Activated naive CD8-positive, alpha-beta T cell treated with anti-CD3 and anti-CD28 coated beads, Interleukin-2, amount 50 U/mL, for 24 hours (primary cell): ENCODE measurements around the gene MAP6.

Experiments
- ATAC-seq: fragments of 150-1000 bp; cut with Tn5 transposase; one replicate; pipeline ENCODE4 v1.10.0; 2021
- DNase-seq: peaks from one replicate; pipeline ENCODE4 v3.0.0; 2021
- H3K27ac Mint-ChIP-seq: one replicate; pipeline ENCODE4 v1.8.0; 2021; ENCODE audit warnings: mild to moderate bottlenecking, mixed read lengths
- H3K27me3 Mint-ChIP-seq: one replicate; pipeline ENCODE4 v1.8.0; 2021; ENCODE audit warnings: mixed read lengths
- H3K36me3 Mint-ChIP-seq: one replicate; pipeline ENCODE4 v1.8.0; 2021; ENCODE audit warnings: low read depth, mixed read lengths
- H3K4me1 Mint-ChIP-seq: one replicate; pipeline ENCODE4 v1.8.0; 2021; ENCODE audit warnings: mixed read lengths
- H3K4me3 Mint-ChIP-seq: one replicate; pipeline ENCODE4 v1.8.0; 2021; ENCODE audit warnings: mild to moderate bottlenecking, moderate library complexity, mixed read lengths
- H3K9me3 Mint-ChIP-seq: one replicate; pipeline ENCODE4 v1.8.0; 2021; ENCODE audit warnings: mixed read lengths

MAP6 gene

GRCh38 chr11:75652936-75653335, 15.9 kb downstream of the MAP6 start:
- H3K4me1 Mint-ChIP-seq, result peaks cover 12% of the 10 kb centered on the region
- peaks cover 2% of the 10 kb centered on the region for H3K27me3 Mint-ChIP-seq
- no peak overlapping the region for H3K4me3 Mint-ChIP-seq
- ATAC-seq, result no peak
- no peak overlapping the region for H3K27ac Mint-ChIP-seq
- no peaks in the 10 kb centered on the region for H3K9me3 Mint-ChIP-seq
- H3K36me3 Mint-ChIP-seq, result no peaks in the 10 kb centered on the region
- DNase-seq, result no peak

- Mint-ChIP-seq H3K9me3 (no peaks in the 10 kb centered on the region), H3K4me3 (no peak overlapping the region), H3K27me3 (peaks cover 3% of the 10 kb centered on the region), H3K4me1 (peaks cover 12% of the 10 kb centered on the region), H3K27ac (no peak overlapping the region), H3K36me3 (no peaks in the 10 kb centered on the region)
- DNase-seq (no peak), ATAC-seq (no peak)
Observed at GRCh38 chr11:75651218-75651617, 17.6 kb downstream of the MAP6 start.

GRCh38 chr11:75650167-75650723, 18.6 kb downstream of the MAP6 start:
- Mint-ChIP-seq H3K36me3 (no peaks in the 10 kb centered on the region), H3K9me3 (no peaks in the 10 kb centered on the region), H3K4me1 (peaks cover 12% of the 10 kb centered on the region), H3K4me3 (no peak overlapping the region), H3K27ac (no peak overlapping the region), H3K27me3 (peaks cover 3% of the 10 kb centered on the region)
- no peak for ATAC-seq
- no peak for DNase-seq

- Mint-ChIP-seq H3K36me3 (no peaks in the 10 kb centered on the region), H3K4me3 (no peak overlapping the region), H3K27me3 (peaks cover 1% of the 10 kb centered on the region), H3K27ac (no peak overlapping the region), H3K9me3 (no peaks in the 10 kb centered on the region), H3K4me1 (no peaks in the 10 kb centered on the region)
- DNase-seq, result no peak
- ATAC-seq, result no peak
Observed at GRCh38 chr11:75644946-75645345, 23.9 kb downstream of the MAP6 start.

GRCh38 chr11:75644370-75644769, 24.5 kb downstream of the MAP6 start:
- Mint-ChIP-seq H3K27me3 (peaks cover 3% of the 10 kb centered on the region), H3K9me3 (no peaks in the 10 kb centered on the region), H3K27ac (no peak overlapping the region), H3K4me1 (no peaks in the 10 kb centered on the region), H3K36me3 (no peaks in the 10 kb centered on the region), H3K4me3 (no peak overlapping the region)
- ATAC-seq (no peak), DNase-seq (no peak)

GRCh38 chr11:75642402-75643113, 26.3 kb downstream of the MAP6 start:
- no peaks in the 10 kb centered on the region for H3K4me1 Mint-ChIP-seq
- ATAC-seq (no peak), DNase-seq (no peak)
- no peak overlapping the region for H3K4me3 Mint-ChIP-seq
- no peak overlapping the region for H3K27ac Mint-ChIP-seq
- H3K27me3 Mint-ChIP-seq, result peaks cover 3% of the 10 kb centered on the region
- no peaks in the 10 kb centered on the region for H3K9me3 Mint-ChIP-seq
- H3K36me3 Mint-ChIP-seq, result no peaks in the 10 kb centered on the region

GRCh38 chr11:75639762-75640181, 29.1 kb downstream of the MAP6 start:
- no peaks in the 10 kb centered on the region for H3K9me3 Mint-ChIP-seq
- H3K4me3 Mint-ChIP-seq, result no peak overlapping the region

GRCh38 chr11:75637998-75638397, 30.8 kb downstream of the MAP6 start:
- Mint-ChIP-seq H3K4me1 (no peaks in the 10 kb centered on the region), H3K4me3 (no peak overlapping the region), H3K27ac (no peak overlapping the region), H3K9me3 (no peaks in the 10 kb centered on the region), H3K36me3 (no peaks in the 10 kb centered on the region), H3K27me3 (peaks cover 12% of the 10 kb centered on the region)
- ATAC-seq (no peak), DNase-seq (no peak)

More at GRCh38 chr11:75639762-75640181, 29.1 kb downstream of the MAP6 start:
- ATAC-seq (peak; percentile 63), DNase-seq (no peak)
- Mint-ChIP-seq H3K27ac (no peak overlapping the region), H3K36me3 (no peaks in the 10 kb centered on the region), H3K27me3 (peaks cover 4% of the 10 kb centered on the region), H3K4me1 (no peaks in the 10 kb centered on the region)

- no peaks in the 10 kb centered on the region for H3K4me1 Mint-ChIP-seq
- H3K9me3 Mint-ChIP-seq, result no peaks in the 10 kb centered on the region
- no peaks in the 10 kb centered on the region for H3K36me3 Mint-ChIP-seq
- no peak overlapping the region for H3K27ac Mint-ChIP-seq
- H3K27me3 Mint-ChIP-seq, result peaks cover 28% of the 10 kb centered on the region
- DNase-seq (no peak), ATAC-seq (no peak)
- H3K4me3 Mint-ChIP-seq, result no peak overlapping the region
Observed at GRCh38 chr11:75635066-75635862, 33.6 kb downstream of the MAP6 start.

GRCh38 chr11:75633409-75634066, 35.3 kb downstream of the MAP6 start:
- H3K27me3 Mint-ChIP-seq, result peaks cover 35% of the 10 kb centered on the region
- H3K4me1 Mint-ChIP-seq, result no peaks in the 10 kb centered on the region
- no peaks in the 10 kb centered on the region for H3K9me3 Mint-ChIP-seq
- DNase-seq, result no peak
- ATAC-seq, result no peak
- no peak overlapping the region for H3K27ac Mint-ChIP-seq
- no peaks in the 10 kb centered on the region for H3K36me3 Mint-ChIP-seq
- H3K4me3 Mint-ChIP-seq, result no peak overlapping the region

GRCh38 chr11:75632962-75633361, 35.9 kb downstream of the MAP6 start:
- Mint-ChIP-seq H3K9me3 (no peaks in the 10 kb centered on the region), H3K4me3 (no peak overlapping the region), H3K27ac (no peak overlapping the region), H3K27me3 (peaks cover 37% of the 10 kb centered on the region), H3K36me3 (no peaks in the 10 kb centered on the region), H3K4me1 (no peaks in the 10 kb centered on the region)
- no peak for DNase-seq
- no peak for ATAC-seq

GRCh38 chr11:75632450-75632849, 36.4 kb downstream of the MAP6 start:
- H3K27me3 Mint-ChIP-seq, result peaks cover 41% of the 10 kb centered on the region
- ATAC-seq, result no peak

GRCh38 chr11:75631086-75631730, 37.6 kb downstream of the MAP6 start:
- Mint-ChIP-seq H3K4me1 (no peaks in the 10 kb centered on the region), H3K9me3 (no peaks in the 10 kb centered on the region), H3K36me3 (no peaks in the 10 kb centered on the region), H3K27me3 (peaks cover 41% of the 10 kb centered on the region), H3K27ac (no peak overlapping the region), H3K4me3 (no peak overlapping the region)
- ATAC-seq (no peak), DNase-seq (no peak)

More at GRCh38 chr11:75632450-75632849, 36.4 kb downstream of the MAP6 start:
- Mint-ChIP-seq H3K36me3 (no peaks in the 10 kb centered on the region), H3K27ac (no peak overlapping the region), H3K9me3 (no peaks in the 10 kb centered on the region), H3K4me3 (no peak overlapping the region), H3K4me1 (no peaks in the 10 kb centered on the region)
- no peak for DNase-seq

- no peaks in the 10 kb centered on the region for H3K36me3 Mint-ChIP-seq
- no peaks in the 10 kb centered on the region for H3K4me1 Mint-ChIP-seq
- H3K4me3 Mint-ChIP-seq, result no peak overlapping the region
- no peaks in the 10 kb centered on the region for H3K9me3 Mint-ChIP-seq
- H3K27me3 Mint-ChIP-seq, result peaks cover 31% of the 10 kb centered on the region
- no peak overlapping the region for H3K27ac Mint-ChIP-seq
- ATAC-seq (no peak), DNase-seq (no peak)
Observed at GRCh38 chr11:75627906-75628668, 40.8 kb downstream of the MAP6 start.
